ENCODE data around the gene PTGR3. TPM values are rescaled to one million over a fixed set of nuclear protein-coding genes. Genes with fewer than 3 reads are reported as not detected.
A peak's percentile ranks its signal among the peaks of the same experiment; 100 is the strongest.

The PTGR3 gene
- polyA plus RNA-seq, 1 donor: 46.9 TPM

DNA sequence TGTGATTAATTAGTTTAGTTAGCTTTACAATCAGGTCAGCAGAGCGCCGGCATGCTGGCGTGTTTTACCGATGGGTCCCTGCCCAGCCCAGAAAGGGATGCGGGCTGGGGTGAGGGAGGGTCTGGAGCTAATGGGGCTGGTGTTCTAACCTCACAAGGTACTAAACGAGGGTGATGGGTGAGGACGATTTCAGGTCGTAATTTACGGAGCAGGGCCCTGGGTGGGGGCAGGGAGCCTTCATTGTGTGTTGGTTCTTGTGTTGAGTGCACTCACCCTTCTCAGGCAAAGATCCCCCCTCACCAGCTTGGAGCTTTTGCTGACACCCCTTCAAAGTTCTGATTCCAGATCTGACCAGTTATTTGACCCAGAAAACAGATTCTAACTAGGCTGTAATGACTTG lies 39.5 kb downstream of the PTGR3 start:
- WGBS (ENCODE audit: insufficient coverage, low lambda C conversion rate): no CpG with 5 or more reads among the region's 9 CpGs
- peaks cover 5% of the 10 kb centered on the region for H3K9me3 ChIP-seq (ENCODE audit: control insufficient read depth, low read depth, low read length)
- no peak overlapping the region for H3K4me3 ChIP-seq (ENCODE audit: low read length)
- no peak for DNase-seq
- H3K4me1 ChIP-seq (ENCODE audit: control insufficient read depth, insufficient read depth, low read length): peaks cover 3% of the 10 kb centered on the region
- no peak overlapping the region for H3K27ac ChIP-seq (ENCODE audit: low read length)
- H3K27me3 ChIP-seq (ENCODE audit: control insufficient read depth, insufficient read depth, low read length): no peaks in the 10 kb centered on the region
- H3K36me3 ChIP-seq (ENCODE audit: control insufficient read depth, insufficient read depth, low read length): no peaks in the 10 kb centered on the region

- Histone ChIP-seq H3K27ac (ENCODE audit: low read length) (no peak overlapping the region), H3K4me1 (ENCODE audit: control insufficient read depth, insufficient read depth, low read length) (peaks cover 3% of the 10 kb centered on the region), H3K4me3 (ENCODE audit: low read length) (no peak overlapping the region), H3K27me3 (ENCODE audit: control insufficient read depth, insufficient read depth, low read length) (no peaks in the 10 kb centered on the region), H3K36me3 (ENCODE audit: control insufficient read depth, insufficient read depth, low read length) (no peaks in the 10 kb centered on the region), H3K9me3 (ENCODE audit: control insufficient read depth, low read depth, low read length) (peaks cover 5% of the 10 kb centered on the region)
- no peak for DNase-seq
- WGBS (ENCODE audit: insufficient coverage, low lambda C conversion rate): 82% methylated on average over 2 of the region's 7 CpGs
These were observed 40.3 kb downstream of the PTGR3 start for GRCh38 chr18:75168619-75169018.

DNA sequence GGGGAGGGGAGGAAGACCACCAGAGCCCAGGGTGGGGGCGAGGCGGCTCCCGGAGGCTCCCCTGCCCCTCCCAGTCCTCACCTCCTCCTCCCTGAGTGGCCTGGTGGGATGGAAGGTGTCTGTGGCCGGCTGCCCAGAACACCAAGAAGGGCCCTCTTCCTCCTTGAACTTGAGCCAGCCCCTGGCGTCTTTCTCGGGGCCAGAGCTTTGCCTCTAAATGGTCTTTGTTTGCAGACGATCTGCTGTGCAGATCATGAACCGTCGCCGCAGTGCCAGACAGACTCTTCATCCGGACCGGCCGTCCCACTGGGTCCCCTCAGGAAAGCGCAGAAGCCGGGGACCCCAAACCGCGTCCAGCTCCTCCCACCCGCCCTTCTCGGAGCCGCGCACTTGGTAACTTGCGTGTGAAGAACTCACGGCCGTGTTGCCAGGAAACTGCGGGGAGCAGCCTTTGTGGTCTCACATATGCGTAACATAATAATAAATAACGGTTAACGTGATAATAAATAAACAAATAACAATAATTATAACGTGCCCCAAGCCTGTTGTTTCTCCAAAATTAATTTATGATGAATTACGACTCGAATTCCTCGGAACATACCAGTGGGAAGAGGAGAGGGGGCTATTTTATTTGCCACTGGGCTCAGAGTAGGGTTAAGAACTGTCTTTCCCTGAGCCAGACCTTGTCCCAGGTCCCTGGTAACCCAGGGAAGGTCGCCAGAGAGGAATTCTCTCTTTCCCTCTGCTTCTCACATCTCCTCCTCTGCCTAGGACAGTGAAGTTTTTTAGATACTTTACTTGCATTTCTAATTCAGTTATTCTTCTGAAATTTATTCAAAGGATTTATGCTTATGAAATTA lies 41.0 kb downstream of the PTGR3 start:
- peak; percentile 16 to 21 for DNase-seq
- 67% methylated on average over 3 of the region's 33 CpGs for WGBS (ENCODE audit: insufficient coverage, low lambda C conversion rate)
- peak overlapping the region; percentile 0 for H3K27ac ChIP-seq (ENCODE audit: low read length)

DNA sequence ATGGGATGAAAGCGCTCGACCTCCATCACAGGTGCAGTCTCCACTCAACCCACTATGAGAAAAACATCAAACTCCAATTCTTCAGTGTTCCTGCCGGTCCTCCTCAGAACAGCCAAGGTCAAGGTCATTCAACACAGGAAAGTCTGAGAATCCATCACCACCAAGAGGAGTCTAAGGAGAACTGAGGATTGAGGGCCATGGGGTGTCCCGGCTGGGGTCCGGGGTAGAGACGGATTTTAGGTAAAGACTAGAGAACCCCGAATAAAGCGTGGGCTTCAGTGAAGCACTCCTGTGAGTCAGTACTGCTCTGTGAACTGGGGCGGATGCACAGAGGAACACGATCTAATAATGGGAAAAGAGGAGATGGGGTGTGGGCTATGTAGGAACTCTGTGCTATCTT lies 41.8 kb downstream of the PTGR3 start:
- no peaks in the 10 kb centered on the region for H3K36me3 ChIP-seq (ENCODE audit: control insufficient read depth, insufficient read depth, low read length)
- H3K4me1 ChIP-seq (ENCODE audit: control insufficient read depth, insufficient read depth, low read length): no peaks in the 10 kb centered on the region
- no peak for DNase-seq
- 100% methylated on average over 2 of the region's 10 CpGs for WGBS (ENCODE audit: insufficient coverage, low lambda C conversion rate)
- no peak overlapping the region for H3K27ac ChIP-seq (ENCODE audit: low read length)
- H3K9me3 ChIP-seq (ENCODE audit: control insufficient read depth, low read depth, low read length): peaks cover 5% of the 10 kb centered on the region
- no peak overlapping the region for H3K4me3 ChIP-seq (ENCODE audit: low read length)
- no peaks in the 10 kb centered on the region for H3K27me3 ChIP-seq (ENCODE audit: control insufficient read depth, insufficient read depth, low read length)

More for the DNA sequence above, 41.0 kb downstream of the PTGR3 start:
- no peak overlapping the region for H3K4me3 ChIP-seq (ENCODE audit: low read length)
- H3K36me3 ChIP-seq (ENCODE audit: control insufficient read depth, insufficient read depth, low read length): no peaks in the 10 kb centered on the region
- H3K4me1 ChIP-seq (ENCODE audit: control insufficient read depth, insufficient read depth, low read length): peaks cover 2% of the 10 kb centered on the region
- H3K9me3 ChIP-seq (ENCODE audit: control insufficient read depth, low read depth, low read length): peaks cover 5% of the 10 kb centered on the region
- no peaks in the 10 kb centered on the region for H3K27me3 ChIP-seq (ENCODE audit: control insufficient read depth, insufficient read depth, low read length)

DNA sequence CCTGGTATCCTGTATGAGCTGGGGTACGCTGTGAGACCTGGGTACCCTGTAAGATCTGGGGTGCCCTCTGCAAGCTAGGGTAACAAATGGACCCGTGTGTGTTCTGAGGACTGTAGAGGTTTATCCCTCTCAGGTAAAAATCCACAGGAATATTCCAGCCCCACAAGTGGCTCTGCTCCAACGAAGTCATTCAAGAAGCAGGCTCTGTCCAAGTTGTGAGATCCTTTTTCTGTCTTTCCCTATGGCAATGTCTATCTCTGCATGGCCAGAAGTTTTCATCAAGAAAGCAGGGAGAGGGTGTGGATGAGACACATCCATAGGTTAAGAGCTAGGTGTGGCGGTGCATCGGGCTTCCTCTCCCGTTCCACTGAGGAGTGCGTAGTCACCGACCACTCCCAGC lies 43.0 kb downstream of the PTGR3 start:
- DNase-seq: no peak
- Histone ChIP-seq H3K36me3 (ENCODE audit: control insufficient read depth, insufficient read depth, low read length) (no peaks in the 10 kb centered on the region), H3K4me3 (ENCODE audit: low read length) (no peak overlapping the region), H3K9me3 (ENCODE audit: control insufficient read depth, low read depth, low read length) (peaks cover 5% of the 10 kb centered on the region), H3K27ac (ENCODE audit: low read length) (no peak overlapping the region), H3K27me3 (ENCODE audit: control insufficient read depth, insufficient read depth, low read length) (no peaks in the 10 kb centered on the region), H3K4me1 (ENCODE audit: control insufficient read depth, insufficient read depth, low read length) (no peaks in the 10 kb centered on the region)
- WGBS (ENCODE audit: insufficient coverage, low lambda C conversion rate): no CpG with 5 or more reads among the region's 8 CpGs

- H3K27ac ChIP-seq (ENCODE audit: low read length): no peak overlapping the region
- H3K27me3 ChIP-seq (ENCODE audit: control insufficient read depth, insufficient read depth, low read length): no peaks in the 10 kb centered on the region
- H3K9me3 ChIP-seq (ENCODE audit: control insufficient read depth, low read depth, low read length): no peaks in the 10 kb centered on the region
- H3K4me1 ChIP-seq (ENCODE audit: control insufficient read depth, insufficient read depth, low read length): no peaks in the 10 kb centered on the region
- no peak overlapping the region for H3K4me3 ChIP-seq (ENCODE audit: low read length)
- H3K36me3 ChIP-seq (ENCODE audit: control insufficient read depth, insufficient read depth, low read length): no peaks in the 10 kb centered on the region
- no peak for DNase-seq
- WGBS (ENCODE audit: insufficient coverage, low lambda C conversion rate): no CpG with 5 or more reads among the region's 3 CpGs
These were observed 44.5 kb downstream of the PTGR3 start for GRCh38 chr18:75164479-75164878.

GRCh38 chr18:75163736-75164135 lies 45.2 kb downstream of the PTGR3 start:
- H3K27ac ChIP-seq (ENCODE audit: low read length): no peak overlapping the region
- no peaks in the 10 kb centered on the region for H3K36me3 ChIP-seq (ENCODE audit: control insufficient read depth, insufficient read depth, low read length)
- H3K4me1 ChIP-seq (ENCODE audit: control insufficient read depth, insufficient read depth, low read length): no peaks in the 10 kb centered on the region
- no peaks in the 10 kb centered on the region for H3K9me3 ChIP-seq (ENCODE audit: control insufficient read depth, low read depth, low read length)
- WGBS (ENCODE audit: insufficient coverage, low lambda C conversion rate): no CpG with 5 or more reads among the region's 4 CpGs
- no peak for DNase-seq
- no peak overlapping the region for H3K4me3 ChIP-seq (ENCODE audit: low read length)
- no peaks in the 10 kb centered on the region for H3K27me3 ChIP-seq (ENCODE audit: control insufficient read depth, insufficient read depth, low read length)

GRCh38 chr18:75162978-75163377 lies 46.0 kb downstream of the PTGR3 start:
- H3K36me3 ChIP-seq (ENCODE audit: control insufficient read depth, insufficient read depth, low read length): no peaks in the 10 kb centered on the region
- no CpG with 5 or more reads among the region's 4 CpGs for WGBS (ENCODE audit: insufficient coverage, low lambda C conversion rate)
- H3K27ac ChIP-seq (ENCODE audit: low read length): no peak overlapping the region
- H3K4me3 ChIP-seq (ENCODE audit: low read length): no peak overlapping the region
- H3K9me3 ChIP-seq (ENCODE audit: control insufficient read depth, low read depth, low read length): no peaks in the 10 kb centered on the region
- no peak for DNase-seq
- H3K27me3 ChIP-seq (ENCODE audit: control insufficient read depth, insufficient read depth, low read length): no peaks in the 10 kb centered on the region
- H3K4me1 ChIP-seq (ENCODE audit: control insufficient read depth, insufficient read depth, low read length): no peaks in the 10 kb centered on the region

- H3K9me3 ChIP-seq (ENCODE audit: control insufficient read depth, low read depth, low read length): no peaks in the 10 kb centered on the region
- no peaks in the 10 kb centered on the region for H3K4me1 ChIP-seq (ENCODE audit: control insufficient read depth, insufficient read depth, low read length)
- no CpG with 5 or more reads among the region's 3 CpGs for WGBS (ENCODE audit: insufficient coverage, low lambda C conversion rate)
- no peaks in the 10 kb centered on the region for H3K36me3 ChIP-seq (ENCODE audit: control insufficient read depth, insufficient read depth, low read length)
- no peaks in the 10 kb centered on the region for H3K27me3 ChIP-seq (ENCODE audit: control insufficient read depth, insufficient read depth, low read length)
- H3K27ac ChIP-seq (ENCODE audit: low read length): no peak overlapping the region
- DNase-seq: no peak
- H3K4me3 ChIP-seq (ENCODE audit: low read length): no peak overlapping the region
These were observed 46.5 kb downstream of the PTGR3 start for GRCh38 chr18:75162467-75162866.

DNA sequence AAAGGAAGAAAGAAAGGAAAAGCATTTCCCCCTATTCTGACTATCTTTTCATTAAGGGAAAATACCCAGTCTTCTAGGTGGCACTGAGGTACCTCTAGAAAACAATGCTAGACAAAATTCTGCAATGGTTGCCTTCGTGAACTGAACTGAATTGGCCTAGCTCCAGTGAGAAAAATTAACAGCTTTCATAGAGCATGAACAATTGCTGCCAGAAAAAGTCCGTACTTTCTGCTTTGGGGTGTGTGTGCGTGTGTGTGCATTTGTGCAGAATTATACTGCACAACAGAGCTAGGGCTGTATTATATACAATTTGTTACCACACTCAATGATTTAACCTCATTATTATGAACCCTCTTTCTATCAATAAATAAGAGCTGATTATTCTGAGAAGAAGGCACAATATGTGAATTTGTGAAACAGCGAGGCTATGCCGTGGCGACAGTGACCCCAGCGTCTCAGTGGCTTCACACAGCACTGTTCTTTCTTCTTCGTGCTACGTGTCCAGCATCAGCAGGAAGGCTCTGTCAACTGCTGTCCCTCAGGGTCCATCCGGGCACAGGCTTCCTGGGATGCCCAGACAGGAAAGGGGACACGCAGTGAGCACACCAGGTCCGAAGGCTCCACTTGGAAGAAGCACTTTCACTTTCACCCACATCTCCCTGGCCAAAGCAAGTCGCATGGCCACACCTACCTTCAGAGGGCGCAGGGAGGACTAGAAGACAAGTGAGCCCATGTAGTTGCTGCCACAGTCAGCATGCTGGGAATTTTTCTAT lies 47.5 kb downstream of the PTGR3 start:
- WGBS (ENCODE audit: insufficient coverage, low lambda C conversion rate): no CpG with 5 or more reads among the region's 14 CpGs
- no peaks in the 10 kb centered on the region for H3K27me3 ChIP-seq (ENCODE audit: control insufficient read depth, insufficient read depth, low read length)
- peak in 1 of 2 donors; percentile 14 for DNase-seq
- H3K27ac ChIP-seq (ENCODE audit: low read length): no peak overlapping the region
- H3K9me3 ChIP-seq (ENCODE audit: control insufficient read depth, low read depth, low read length): no peaks in the 10 kb centered on the region
- no peaks in the 10 kb centered on the region for H3K4me1 ChIP-seq (ENCODE audit: control insufficient read depth, insufficient read depth, low read length)
- no peak overlapping the region for H3K4me3 ChIP-seq (ENCODE audit: low read length)
- H3K36me3 ChIP-seq (ENCODE audit: control insufficient read depth, insufficient read depth, low read length): no peaks in the 10 kb centered on the region

Measured in large intestine (tissue), 3 donors.